PFSK-1 (cell line): Measurements from ENCODE around the gene NRL.

Source experiments
- FOXP2 ChIP-seq: optimal IDR thresholded peaks from 2 replicates; pipeline ENCODE3; 2011; ENCODE audit warnings: borderline replicate concordance, control low read depth, inconsistent platforms; ENCODE audit not compliant: insufficient read depth; ENCODE audit errors: extremely low read length, extremely low read depth
- POLR2AphosphoS5 ChIP-seq: IDR thresholded peaks from 2 replicates; pipeline ENCODE4 v1.6.1; 2012; ENCODE audit warnings: low read depth, mild to moderate bottlenecking, control low read depth, low read length, moderate library complexity
- SIN3A ChIP-seq: IDR thresholded peaks from 2 replicates; pipeline ENCODE4 v1.6.1; 2012; ENCODE audit warnings: mild to moderate bottlenecking, low read length, moderate library complexity, borderline replicate concordance; ENCODE audit not compliant: insufficient read depth
- TAF1 ChIP-seq: IDR thresholded peaks from 2 replicates; pipeline ENCODE4 v1.6.1; 2012; ENCODE audit warnings: low read length, control low read depth, borderline replicate concordance; ENCODE audit not compliant: insufficient read depth
- TF ChIP-seq, protein P1 (sequence below), 2 experiments: IDR thresholded peaks; 2 replicates each; pipeline versions ENCODE4 v1.6.1 to v1.8.0; 2011 to 2012; ENCODE audit warnings: low read depth in 2 of 2, low read length in 2 of 2, control low read depth in 1 of 2, inconsistent platforms in 1 of 2, mild to moderate bottlenecking in 1 of 2, moderate library complexity in 1 of 2; ENCODE audit not compliant: insufficient read depth in 1 of 2

Gene NRL

DNA sequence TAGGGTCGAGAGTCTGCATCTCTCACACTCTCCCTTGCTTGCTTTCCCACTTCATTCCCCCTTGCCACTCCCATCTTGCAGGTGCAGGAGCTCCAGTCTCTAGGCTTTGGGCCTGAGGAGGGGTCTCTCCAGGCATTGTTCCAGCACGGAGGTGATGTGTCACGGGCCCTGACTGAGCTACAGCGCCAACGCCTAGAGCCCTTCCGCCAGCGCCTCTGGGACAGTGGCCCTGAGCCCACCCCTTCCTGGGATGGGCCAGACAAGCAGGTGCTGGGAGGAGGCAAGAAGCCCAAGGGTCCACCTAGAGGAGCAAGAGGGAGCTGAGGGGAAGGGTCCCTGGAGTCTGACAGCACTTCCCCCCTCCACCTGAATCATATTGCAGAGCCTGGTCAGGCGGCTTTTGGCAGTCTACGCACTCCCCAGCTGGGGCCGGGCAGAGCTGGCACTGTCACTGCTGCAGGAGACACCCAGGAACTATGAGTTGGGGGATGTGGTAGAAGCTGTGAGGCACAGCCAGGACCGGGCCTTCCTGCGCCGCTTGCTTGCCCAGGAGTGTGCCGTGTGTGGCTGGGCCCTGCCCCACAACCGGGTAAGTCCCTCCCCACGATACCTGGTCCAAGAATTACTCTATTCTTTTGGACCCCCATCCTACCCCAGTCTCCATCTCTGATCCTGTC lies 36.8 kb upstream of the NRL start:
- TF ChIP-seq, protein P1, sequence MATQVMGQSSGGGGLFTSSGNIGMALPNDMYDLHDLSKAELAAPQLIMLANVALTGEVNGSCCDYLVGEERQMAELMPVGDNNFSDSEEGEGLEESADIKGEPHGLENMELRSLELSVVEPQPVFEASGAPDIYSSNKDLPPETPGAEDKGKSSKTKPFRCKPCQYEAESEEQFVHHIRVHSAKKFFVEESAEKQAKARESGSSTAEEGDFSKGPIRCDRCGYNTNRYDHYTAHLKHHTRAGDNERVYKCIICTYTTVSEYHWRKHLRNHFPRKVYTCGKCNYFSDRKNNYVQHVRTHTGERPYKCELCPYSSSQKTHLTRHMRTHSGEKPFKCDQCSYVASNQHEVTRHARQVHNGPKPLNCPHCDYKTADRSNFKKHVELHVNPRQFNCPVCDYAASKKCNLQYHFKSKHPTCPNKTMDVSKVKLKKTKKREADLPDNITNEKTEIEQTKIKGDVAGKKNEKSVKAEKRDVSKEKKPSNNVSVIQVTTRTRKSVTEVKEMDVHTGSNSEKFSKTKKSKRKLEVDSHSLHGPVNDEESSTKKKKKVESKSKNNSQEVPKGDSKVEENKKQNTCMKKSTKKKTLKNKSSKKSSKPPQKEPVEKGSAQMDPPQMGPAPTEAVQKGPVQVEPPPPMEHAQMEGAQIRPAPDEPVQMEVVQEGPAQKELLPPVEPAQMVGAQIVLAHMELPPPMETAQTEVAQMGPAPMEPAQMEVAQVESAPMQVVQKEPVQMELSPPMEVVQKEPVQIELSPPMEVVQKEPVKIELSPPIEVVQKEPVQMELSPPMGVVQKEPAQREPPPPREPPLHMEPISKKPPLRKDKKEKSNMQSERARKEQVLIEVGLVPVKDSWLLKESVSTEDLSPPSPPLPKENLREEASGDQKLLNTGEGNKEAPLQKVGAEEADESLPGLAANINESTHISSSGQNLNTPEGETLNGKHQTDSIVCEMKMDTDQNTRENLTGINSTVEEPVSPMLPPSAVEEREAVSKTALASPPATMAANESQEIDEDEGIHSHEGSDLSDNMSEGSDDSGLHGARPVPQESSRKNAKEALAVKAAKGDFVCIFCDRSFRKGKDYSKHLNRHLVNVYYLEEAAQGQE (IDR thresholded peaks at IDR 0.05; ENCODE audit: insufficient read depth in 1 of 2, low read depth in 2 of 2, low read length in 2 of 2), result no peak
- TF ChIP-seq FOXP2 (no peak), SIN3A (no peak), TAF1 (no peak), POLR2AphosphoS5 (no peak)

- no peak for TF ChIP-seq SIN3A
- TF ChIP-seq POLR2AphosphoS5, result no peak
- TF ChIP-seq, protein P1 (IDR thresholded peaks at IDR 0.05; ENCODE audit: insufficient read depth in 1 of 2, low read depth in 2 of 2, low read length in 2 of 2), result no peak
- no peak for TF ChIP-seq TAF1
- no peak for TF ChIP-seq FOXP2
Measured at GRCh38 chr14:24150993-24151392, 36.2 kb upstream of the NRL start.

DNA sequence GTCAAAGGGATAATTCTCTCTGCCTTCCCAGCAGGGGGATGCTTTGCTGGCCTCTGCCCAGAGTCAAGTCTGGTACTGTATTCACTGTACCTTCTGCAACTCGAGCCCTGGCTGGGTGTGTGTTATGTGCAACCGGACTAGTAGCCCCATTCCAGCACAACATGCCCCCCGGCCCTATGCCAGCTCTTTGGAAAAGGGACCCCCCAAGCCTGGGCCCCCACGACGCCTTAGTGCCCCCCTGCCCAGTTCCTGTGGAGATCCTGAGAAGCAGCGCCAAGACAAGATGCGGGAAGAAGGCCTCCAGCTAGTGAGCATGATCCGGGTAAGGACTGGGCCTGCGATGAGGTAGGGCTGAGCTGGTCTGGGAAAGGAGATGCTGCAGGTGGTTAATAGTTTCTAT lies 35.8 kb upstream of the NRL start:
- TF ChIP-seq SIN3A, result no peak
- no peak for TF ChIP-seq TAF1
- no peak for TF ChIP-seq FOXP2
- TF ChIP-seq POLR2AphosphoS5, result no peak
- TF ChIP-seq, protein P1 (IDR thresholded peaks at IDR 0.05; ENCODE audit: insufficient read depth in 1 of 2, low read depth in 2 of 2, low read length in 2 of 2), result no peak

- TF ChIP-seq TAF1 (no peak), SIN3A (no peak), POLR2AphosphoS5 (no peak), FOXP2 (no peak)
- TF ChIP-seq, protein P1 (IDR thresholded peaks at IDR 0.05; ENCODE audit: insufficient read depth in 1 of 2, low read depth in 2 of 2, low read length in 2 of 2), result no peak
Measured at GRCh38 chr14:24150061-24150460, 35.3 kb upstream of the NRL start.

GRCh38 chr14:24149302-24149969 lies 34.7 kb upstream of the NRL start:
- TF ChIP-seq TAF1 (no peak), FOXP2 (no peak), SIN3A (no peak), POLR2AphosphoS5 (no peak)
- TF ChIP-seq, protein P1 (IDR thresholded peaks at IDR 0.05; ENCODE audit: insufficient read depth in 1 of 2, low read depth in 2 of 2, low read length in 2 of 2), result no peak
